ENCODE data around the gene NKX1-1. TPM values are rescaled to one million over a fixed set of nuclear protein-coding genes. Genes with fewer than 3 reads are reported as not detected.
A peak's percentile ranks its signal among the peaks of the same experiment; 100 is the strongest.

The NKX1-1 gene
- total RNA-seq, 6 experiments from 2014 or later: not detected

DNA sequence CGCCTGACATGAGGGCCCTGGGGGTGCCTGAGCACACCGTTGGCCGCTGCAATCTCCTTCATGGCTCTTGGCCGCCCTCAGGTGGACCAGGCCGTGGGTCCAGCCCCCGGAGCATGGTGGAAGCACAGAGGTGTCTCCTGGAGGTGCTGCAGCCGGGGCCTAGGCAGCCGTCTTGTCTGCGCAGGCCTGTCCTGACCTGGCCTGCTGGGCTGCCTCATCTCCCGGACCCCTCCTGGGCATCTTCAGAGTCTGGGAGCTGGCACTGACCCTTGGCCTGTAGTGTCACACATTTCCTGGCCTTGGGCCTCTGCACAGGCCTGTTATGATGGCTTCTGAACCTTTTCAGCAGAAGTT lies 38.3 kb downstream of the NKX1-1 start:
- Histone ChIP-seq H3K4me3 (no peak overlapping the region), H3K4me1 (peaks cover 0 to 5% (median 2%) of the 10 kb centered on the region in 4 donors), H3K9me3 (no peaks in the 10 kb centered on the region), H3K27ac (no peak overlapping the region), H3K27me3 (no peaks in the 10 kb centered on the region), H3K36me3 (no peaks in the 10 kb centered on the region)
- intact Hi-C loops (cut with DNase I): loop anchor here in 1 of 2 donors (10.0 kb wide), 1 partner anchor 257 kb away; no protein-coding TSS in a partner anchor
- TF ChIP-seq, protein P1, sequence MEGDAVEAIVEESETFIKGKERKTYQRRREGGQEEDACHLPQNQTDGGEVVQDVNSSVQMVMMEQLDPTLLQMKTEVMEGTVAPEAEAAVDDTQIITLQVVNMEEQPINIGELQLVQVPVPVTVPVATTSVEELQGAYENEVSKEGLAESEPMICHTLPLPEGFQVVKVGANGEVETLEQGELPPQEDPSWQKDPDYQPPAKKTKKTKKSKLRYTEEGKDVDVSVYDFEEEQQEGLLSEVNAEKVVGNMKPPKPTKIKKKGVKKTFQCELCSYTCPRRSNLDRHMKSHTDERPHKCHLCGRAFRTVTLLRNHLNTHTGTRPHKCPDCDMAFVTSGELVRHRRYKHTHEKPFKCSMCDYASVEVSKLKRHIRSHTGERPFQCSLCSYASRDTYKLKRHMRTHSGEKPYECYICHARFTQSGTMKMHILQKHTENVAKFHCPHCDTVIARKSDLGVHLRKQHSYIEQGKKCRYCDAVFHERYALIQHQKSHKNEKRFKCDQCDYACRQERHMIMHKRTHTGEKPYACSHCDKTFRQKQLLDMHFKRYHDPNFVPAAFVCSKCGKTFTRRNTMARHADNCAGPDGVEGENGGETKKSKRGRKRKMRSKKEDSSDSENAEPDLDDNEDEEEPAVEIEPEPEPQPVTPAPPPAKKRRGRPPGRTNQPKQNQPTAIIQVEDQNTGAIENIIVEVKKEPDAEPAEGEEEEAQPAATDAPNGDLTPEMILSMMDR (IDR thresholded peaks at IDR 0.05): no peak
- DNase-seq (peak in 2 of 3 donors; percentile 11 to 39), ATAC-seq (no peak)
- WGBS (ENCODE audit: insufficient coverage, low coverage, low lambda C conversion rate, missing lambda C conversion rate): 91% methylated on average over 9 of the region's 10 CpGs

DNA sequence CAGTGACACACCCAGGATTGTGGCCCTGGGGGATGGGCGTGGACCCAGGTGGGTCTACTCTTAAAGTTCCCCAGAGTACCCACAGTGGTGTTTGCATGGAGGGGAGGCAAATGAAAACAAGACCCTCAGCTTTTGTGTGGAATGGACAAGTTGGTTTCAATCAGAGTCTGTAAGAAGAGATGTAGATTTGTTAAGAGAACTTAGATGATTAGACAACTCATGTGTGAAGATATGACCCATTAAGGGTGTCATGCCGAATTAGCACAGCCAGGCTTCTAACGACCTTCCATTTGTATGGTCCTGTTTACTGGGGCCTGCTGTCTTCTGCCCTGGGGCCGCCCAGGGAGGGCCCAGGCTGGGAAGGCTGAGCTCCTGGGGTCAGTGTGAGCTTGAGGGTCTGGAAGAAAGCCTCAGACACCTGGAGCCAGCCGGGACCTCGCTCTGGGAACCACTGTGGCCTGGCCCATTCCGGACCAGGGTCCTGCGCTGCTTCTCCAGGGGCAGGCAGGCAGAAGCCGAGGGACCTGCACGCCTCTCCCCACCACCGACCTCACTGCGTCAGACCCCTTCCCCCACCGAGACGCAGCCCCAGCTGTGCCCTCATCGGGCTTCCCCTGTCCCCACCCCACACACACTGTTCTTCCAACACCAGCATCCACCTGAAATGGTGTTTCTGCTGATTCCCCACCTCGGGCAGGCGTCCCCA lies 38.9 kb downstream of the NKX1-1 start:
- H3K36me3 ChIP-seq: no peaks in the 10 kb centered on the region
- peaks cover 0 to 5% (median 2%) of the 10 kb centered on the region in 4 donors for H3K4me1 ChIP-seq
- no peaks in the 10 kb centered on the region for H3K9me3 ChIP-seq
- DNase-seq (peak in 1 of 3 donors; percentile 40), ATAC-seq (no peak)
- TF ChIP-seq, protein P1 (IDR thresholded peaks at IDR 0.05): no peak
- no peak for TF ChIP-seq POLR2A (IDR thresholded peaks at IDR 0.05)
- intact Hi-C loops (cut with DNase I): loop anchor here in 1 of 2 donors (10.0 kb wide), 1 partner anchor 257 kb away; no protein-coding TSS in a partner anchor
- WGBS (ENCODE audit: insufficient coverage, low coverage, low lambda C conversion rate, missing lambda C conversion rate): 96% methylated on average over 3 of the region's 17 CpGs
- H3K27me3 ChIP-seq: no peaks in the 10 kb centered on the region
- no peak overlapping the region for H3K4me3 ChIP-seq
- no peak overlapping the region for H3K27ac ChIP-seq

DNA sequence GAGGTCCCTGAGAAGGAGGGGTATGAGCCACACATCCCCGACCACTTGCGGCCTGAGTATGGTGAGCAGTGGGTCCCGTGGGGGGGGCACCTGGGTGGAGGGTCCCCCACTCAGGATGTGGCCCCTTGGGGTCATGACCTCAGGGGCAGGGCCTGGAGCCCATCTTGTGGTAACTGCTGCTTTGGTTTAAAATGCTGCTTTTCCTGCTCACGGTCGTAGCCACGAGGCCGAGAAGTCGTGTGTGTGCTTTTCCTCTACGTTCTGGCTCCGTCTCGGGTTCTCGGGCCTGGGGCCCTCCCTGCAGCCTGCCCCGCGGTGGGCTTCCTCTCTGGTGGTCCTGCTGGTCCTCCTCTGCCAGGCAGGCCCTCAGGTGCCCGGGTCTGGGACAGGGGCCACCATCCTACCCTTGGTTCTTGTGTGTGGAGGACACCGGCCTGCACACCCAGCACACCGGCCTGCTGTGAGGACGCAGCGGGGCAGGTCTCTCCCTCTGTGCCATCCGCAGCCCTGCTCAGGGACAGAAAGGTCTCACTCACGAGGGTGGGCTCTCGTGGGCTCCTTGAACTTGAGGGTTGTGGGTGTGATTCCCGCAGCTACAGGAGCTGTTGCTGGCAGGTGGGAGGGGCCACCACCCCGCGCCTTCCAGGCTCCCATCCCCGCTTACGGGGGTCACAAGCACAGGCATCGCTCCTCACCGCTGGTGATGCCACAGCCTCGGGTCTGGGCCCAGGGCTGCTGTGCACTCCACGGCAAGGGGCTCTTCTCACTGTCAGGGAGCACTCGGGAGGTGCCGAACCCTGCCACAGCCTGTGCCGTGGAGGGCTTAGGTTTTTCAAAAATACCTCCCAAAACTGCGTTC lies 39.6 kb downstream of the NKX1-1 start:
- intact Hi-C loops (cut with DNase I): loop anchor here in 1 of 2 donors (10.0 kb wide), 1 partner anchor 258 kb away; no protein-coding TSS in a partner anchor
- ATAC-seq (no peak), DNase-seq (peak in 2 of 3 donors; percentile 15 to 53)
- Histone ChIP-seq H3K27me3 (no peaks in the 10 kb centered on the region), H3K9me3 (no peaks in the 10 kb centered on the region), H3K36me3 (no peaks in the 10 kb centered on the region), H3K27ac (no peak overlapping the region), H3K4me3 (no peak overlapping the region), H3K4me1 (peaks cover 0 to 5% (median 2%) of the 10 kb centered on the region in 4 donors)
- no peak for TF ChIP-seq POLR2A (IDR thresholded peaks at IDR 0.05)
- TF ChIP-seq, protein P1 (IDR thresholded peaks at IDR 0.05): no peak
- WGBS (ENCODE audit: insufficient coverage, low coverage, low lambda C conversion rate, missing lambda C conversion rate): 96% methylated on average over 7 of the region's 35 CpGs

DNA sequence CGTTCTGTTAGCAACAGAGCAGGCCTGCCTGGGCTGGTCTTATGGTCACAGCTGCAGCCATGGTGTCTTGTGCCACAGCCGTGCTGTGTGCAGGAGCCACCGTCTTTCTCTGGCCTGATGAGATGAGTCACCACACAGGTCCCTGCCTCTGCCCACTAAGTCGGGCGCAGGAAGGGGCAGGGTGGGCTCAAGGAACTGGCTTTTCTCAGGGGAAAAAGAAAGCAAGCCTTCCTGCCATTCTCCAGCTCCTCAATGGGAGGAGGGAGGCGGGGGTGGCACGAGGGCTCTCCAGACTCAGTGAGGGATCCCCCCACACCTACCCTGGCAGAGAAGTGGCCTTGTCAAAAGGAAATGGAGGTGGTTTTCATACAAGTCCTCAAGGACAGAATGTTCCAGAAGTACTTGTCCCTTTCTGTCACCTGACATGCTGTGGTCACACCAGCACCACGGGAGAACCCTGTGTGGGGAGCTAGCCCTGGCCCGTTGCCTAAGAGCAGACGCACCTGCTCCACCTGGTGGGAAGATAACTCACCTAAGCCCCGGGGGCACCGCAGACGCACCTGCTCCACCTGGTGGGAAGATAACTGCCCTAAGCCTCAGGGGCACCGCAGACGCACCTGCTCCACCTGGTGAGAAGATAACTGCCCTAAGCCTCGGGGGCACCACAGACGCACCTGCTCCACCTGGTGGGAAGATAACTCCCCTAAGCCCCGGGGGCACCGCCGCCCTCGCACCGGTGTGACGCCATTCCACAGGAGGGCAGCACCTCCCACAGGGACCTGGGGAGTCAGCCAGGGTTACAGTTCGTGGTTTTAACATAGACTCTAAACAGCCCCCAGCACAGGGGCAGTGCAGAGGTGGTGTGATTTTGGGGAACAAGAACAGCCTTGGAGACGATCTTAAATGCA lies 40.7 kb downstream of the NKX1-1 start:
- peak in 2 of 3 donors; percentile 12 to 36 for DNase-seq
- no peak for ATAC-seq

More for the DNA sequence above, 40.7 kb downstream of the NKX1-1 start:
- TF ChIP-seq, protein P1 (IDR thresholded peaks at IDR 0.05): no peak
- no peak for TF ChIP-seq POLR2A (IDR thresholded peaks at IDR 0.05)
- H3K4me3 ChIP-seq: no peak overlapping the region
- no peak overlapping the region for H3K27ac ChIP-seq
- 84% methylated on average over 8 of the region's 25 CpGs for WGBS (ENCODE audit: insufficient coverage, low coverage, low lambda C conversion rate, missing lambda C conversion rate)
- H3K9me3 ChIP-seq: no peaks in the 10 kb centered on the region
- no peaks in the 10 kb centered on the region for H3K36me3 ChIP-seq
- H3K27me3 ChIP-seq: no peaks in the 10 kb centered on the region
- peaks cover 0 to 5% (median 2%) of the 10 kb centered on the region in 4 donors for H3K4me1 ChIP-seq
- intact Hi-C loops (cut with DNase I): loop anchor here in 1 of 2 donors (10.0 kb wide), 1 partner anchor 259 kb away; no protein-coding TSS in a partner anchor
